Activated T-cell treated with anti-CD3 and anti-CD28 coated beads for 1 hour (primary cell): ENCODE results near the gene FAM168B.

Experiments used
- DNase-seq: peaks from one replicate; pipeline ENCODE4 v3.0.0-alpha.2; 2020; ENCODE audit warnings: low read depth

Gene FAM168B

GRCh38 chr2:131022731-131023130, 70.5 kb downstream of the FAM168B start:
- DNase-seq = no peak

DNA sequence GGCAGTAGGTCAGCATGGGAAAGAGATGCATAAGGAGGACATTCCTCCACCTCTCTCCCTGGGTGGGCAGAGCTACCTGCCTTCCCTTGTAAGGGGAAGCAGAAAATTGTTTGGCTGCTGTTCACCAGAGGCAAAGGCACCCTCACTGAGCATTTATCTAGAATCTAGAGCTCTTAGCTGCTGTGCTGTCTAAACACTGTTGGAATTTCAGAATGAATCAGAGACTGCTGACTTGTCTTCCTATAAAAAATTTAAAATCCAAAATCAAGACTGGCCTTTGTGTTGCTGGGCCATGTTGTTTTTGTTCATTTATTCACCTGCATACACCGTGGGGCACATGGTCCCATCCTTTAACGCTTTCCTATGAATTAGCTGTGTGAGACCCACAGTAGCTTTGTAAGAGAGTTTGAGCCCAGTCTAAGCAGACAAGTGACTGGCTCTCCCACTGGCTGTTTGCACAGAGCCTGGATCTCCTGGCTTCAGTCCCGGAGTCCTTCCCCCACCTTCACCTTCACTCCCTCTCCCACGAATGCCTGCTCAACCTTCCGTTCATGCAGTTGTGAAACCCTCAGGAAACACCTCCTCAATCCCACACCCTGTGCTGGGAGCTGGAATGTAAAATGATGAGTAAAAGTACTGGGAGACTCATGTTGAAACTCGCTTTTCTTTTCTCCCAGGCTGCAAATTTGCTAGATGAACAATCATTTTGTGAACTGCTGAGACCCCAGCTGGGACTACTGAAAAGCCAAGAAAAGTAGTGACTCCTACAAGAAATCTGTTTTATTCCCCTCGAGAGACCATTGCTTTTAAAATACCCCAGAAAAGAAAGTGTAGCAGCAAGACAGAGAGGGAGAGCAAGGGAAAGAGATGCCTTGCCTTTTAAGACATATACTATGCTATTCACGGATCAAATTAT, 76.2 kb downstream of the FAM168B start:
- no peak for DNase-seq

- no peak for DNase-seq
These were observed 77.5 kb downstream of the FAM168B start for GRCh38 chr2:131015764-131016163.

- no peak for DNase-seq
These were observed 79.1 kb downstream of the FAM168B start for GRCh38 chr2:131014141-131014540.

GRCh38 chr2:131011486-131011885, 81.8 kb downstream of the FAM168B start:
- no peak for DNase-seq

- no peak for DNase-seq
These were observed 82.7 kb downstream of the FAM168B start for GRCh38 chr2:131010566-131010965.

DNA sequence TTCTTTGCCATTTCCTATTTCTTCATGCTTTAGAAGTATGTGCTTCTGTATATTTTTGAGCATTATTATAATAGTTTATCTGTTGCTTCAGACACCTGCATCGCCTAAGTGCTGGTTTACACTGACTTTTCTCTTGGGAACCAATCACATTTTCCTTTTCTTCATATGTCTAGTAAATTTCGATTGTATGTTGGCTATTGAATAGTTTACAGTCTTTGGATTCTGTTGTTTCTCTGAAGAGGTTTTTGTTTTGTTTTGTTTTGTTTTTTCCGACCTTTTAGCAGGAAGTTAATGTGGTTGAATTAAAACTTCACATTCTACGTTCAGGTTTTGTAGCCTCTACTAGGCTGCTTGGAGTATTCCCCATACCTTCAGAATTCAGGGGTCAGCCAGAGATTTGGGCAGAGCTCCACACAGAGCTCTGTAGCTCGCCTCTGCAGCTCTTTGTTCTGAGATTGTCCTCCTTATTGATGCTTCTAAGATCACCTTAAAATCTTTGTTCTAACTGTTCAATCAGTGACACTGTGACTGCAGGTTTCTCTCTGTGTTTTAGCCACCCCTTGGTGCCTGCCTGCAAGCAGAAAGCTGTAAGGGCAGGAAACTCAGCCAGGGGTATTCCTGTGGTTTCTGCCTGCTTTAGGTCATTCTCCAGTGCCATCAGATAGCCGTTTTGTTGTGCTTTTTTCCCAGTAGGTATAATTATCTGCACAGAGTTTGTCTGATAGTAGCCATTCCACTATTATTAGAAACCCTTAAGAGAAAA, 83.4 kb downstream of the FAM168B start:
- no peak for DNase-seq

DNA sequence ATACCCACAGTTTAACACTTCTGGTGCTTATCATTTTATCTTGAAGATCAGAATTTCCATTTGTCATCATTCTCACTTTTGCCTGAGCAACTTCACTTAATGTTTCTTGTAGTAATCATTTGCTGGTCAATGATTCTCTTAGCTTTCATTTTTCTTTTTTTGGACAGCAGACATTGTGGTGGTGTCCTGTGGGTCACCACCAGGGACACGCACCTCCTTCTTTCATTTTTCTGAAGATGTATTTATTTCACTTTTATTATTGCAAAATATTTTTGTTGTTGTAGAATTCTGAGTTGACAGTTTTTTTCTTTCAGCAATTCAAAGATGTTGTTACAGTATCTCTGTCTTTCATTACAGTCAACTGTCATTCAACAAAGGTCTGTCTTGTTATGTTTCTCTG, 84.3 kb downstream of the FAM168B start:
- DNase-seq = no peak

DNA sequence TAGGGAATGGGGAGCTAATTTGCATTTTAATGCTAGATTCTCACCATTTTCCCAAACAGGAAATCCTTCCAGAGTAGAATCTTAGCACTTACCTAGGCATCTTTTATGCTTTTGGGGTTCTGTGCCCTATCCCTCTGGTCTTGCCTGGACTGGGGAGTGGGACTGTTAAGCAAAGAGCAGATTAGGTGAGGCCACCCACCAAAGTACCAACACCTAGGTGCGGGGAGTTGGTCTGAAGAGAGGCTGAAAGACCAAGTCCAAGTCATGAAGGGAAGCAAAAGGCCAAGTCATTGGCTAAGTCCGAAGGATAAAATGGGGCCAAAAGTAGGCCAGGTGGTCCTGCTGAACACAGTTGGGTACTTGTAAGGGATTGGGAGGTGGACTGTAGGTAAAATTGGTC, 86.7 kb downstream of the FAM168B start:
- DNase-seq = no peak

GRCh38 chr2:131005216-131005935, 87.9 kb downstream of the FAM168B start:
- no peak for DNase-seq

DNA sequence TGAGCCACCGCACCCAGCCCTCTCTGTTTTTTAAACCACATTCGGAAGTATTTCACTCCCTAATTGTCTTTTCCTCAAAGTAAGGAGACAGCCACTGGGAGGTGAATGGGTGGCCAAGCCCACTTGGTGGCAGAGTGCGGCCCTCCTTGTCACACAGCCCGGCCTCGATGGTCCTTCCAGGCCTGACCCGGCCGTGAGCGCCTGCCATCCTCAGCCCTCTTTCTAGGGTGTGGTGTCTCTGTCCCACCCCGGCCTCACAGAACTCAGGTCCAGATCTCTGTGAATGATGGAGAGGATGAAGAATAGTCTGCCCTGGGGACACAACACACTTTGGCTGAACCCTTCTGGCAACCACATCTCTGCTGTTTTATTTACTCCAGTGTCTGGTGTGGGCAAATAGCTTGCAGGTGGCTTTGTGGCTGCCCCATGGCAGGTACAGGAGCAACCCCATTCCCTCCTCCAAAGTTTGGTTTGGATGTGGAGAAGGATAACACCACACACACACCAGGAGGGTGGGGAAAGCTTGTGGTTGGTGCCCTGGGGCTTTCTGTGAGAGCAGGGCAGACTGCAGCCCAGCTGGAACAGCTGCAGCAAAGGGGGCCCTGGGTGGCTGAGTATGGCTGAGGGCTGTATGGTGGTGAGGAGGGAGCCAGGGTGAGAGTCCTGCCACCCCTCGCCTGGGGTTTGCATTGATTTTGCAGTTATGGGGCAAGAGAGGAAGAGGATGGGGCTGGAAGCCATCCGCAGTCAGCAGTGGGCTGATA, 88.6 kb downstream of the FAM168B start:
- no peak for DNase-seq

- no peak for DNase-seq
These were observed 94.7 kb downstream of the FAM168B start for GRCh38 chr2:130998561-130998960.
